Measurements from ENCODE around the gene EVA1A. TPM values are rescaled to one million over a fixed set of nuclear protein-coding genes. Genes with fewer than 3 reads are reported as not detected.
"Not testable (repeated sequence)": the region's sequence is repeated elsewhere in the genome, so short reads cannot be mapped to it uniquely, and the experiment has no call there.

EVA1A gene
- polyA plus RNA-seq, 3 donors: 12.2 to 17.6 (median 16.0) TPM

DNA sequence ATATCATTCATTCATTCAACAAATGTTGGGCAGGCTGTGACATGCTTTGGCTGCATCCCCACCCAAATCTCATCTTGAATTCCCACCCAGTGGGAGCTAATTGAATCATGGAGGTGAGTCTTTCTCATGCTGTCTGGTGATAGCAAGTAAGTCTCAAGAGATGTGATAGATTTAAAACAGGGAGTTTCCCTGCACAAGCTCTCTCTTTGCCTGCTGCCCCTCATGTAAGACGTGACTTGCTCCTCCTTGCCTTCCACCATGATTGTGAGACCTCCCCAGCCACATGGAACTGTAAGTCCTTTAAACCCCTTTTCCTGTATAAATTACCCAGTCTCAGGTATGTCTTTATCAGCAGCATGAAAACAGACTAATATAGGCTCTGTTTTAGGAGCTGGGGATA is 83.0 kb downstream of the EVA1A start:
- not testable (repeated sequence) for DNase-seq (ENCODE audit: extremely low read depth in 1 of 11, low read depth in 9 of 11, low spot score in 4 of 11)

- DNase-seq (ENCODE audit: extremely low read depth in 1 of 11, low read depth in 9 of 11, low spot score in 4 of 11): peak in 8 of 11 donors; percentile 35 to 57 (median 45)
These were observed 84.0 kb downstream of the EVA1A start for GRCh38 chr2:75476761-75477160.

DNA sequence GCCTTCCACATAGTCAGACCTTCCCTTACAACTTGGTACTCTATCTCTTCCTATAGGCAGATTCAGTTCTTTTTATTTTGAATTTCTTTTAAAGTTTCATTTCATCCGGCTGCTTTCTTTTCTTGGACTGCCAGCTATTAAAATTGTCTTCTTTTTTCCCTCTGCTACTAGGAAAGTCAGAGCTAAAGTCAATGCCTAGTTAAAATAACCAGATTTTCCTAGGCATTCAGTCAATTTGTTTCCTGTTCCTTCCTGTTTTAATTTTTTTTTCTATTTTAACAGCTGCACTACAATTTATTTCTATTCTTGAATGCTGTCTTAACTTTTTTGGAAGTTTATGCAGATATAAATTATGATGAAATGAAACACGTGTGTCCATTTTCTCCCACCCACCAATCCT is 84.8 kb downstream of the EVA1A start:
- peak in 4 of 11 donors; percentile 10 to 31 (median 24) for DNase-seq (ENCODE audit: extremely low read depth in 1 of 11, low read depth in 9 of 11, low spot score in 4 of 11)

DNA sequence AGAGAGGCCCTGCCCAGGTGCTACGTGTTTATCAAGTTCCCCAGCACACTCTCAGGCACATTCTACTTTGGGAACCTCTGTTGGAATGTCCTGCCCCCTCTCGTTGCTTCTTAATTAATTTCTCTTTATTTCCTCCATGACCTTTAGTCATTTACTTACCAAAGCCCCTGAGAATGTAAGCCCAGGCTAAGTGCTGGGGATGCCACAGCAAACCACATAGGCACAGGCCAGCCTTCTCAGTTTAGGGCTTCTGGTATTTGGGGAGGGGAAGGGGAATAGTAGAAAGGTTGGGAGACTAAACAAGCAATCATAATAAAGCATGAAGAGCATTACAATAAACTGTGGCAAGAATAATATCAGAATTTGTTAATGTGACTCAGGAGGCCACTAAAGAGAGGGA is 85.7 kb downstream of the EVA1A start:
- DNase-seq (ENCODE audit: extremely low read depth in 1 of 11, low read depth in 9 of 11, low spot score in 4 of 11): no peak

- DNase-seq (ENCODE audit: extremely low read depth in 1 of 11, low read depth in 9 of 11, low spot score in 4 of 11): no peak
These were observed 86.6 kb downstream of the EVA1A start for GRCh38 chr2:75474115-75474514.

- no peak for DNase-seq (ENCODE audit: extremely low read depth in 1 of 11, low read depth in 9 of 11, low spot score in 4 of 11)
These were observed 93.9 kb downstream of the EVA1A start for GRCh38 chr2:75466708-75467311.

DNA sequence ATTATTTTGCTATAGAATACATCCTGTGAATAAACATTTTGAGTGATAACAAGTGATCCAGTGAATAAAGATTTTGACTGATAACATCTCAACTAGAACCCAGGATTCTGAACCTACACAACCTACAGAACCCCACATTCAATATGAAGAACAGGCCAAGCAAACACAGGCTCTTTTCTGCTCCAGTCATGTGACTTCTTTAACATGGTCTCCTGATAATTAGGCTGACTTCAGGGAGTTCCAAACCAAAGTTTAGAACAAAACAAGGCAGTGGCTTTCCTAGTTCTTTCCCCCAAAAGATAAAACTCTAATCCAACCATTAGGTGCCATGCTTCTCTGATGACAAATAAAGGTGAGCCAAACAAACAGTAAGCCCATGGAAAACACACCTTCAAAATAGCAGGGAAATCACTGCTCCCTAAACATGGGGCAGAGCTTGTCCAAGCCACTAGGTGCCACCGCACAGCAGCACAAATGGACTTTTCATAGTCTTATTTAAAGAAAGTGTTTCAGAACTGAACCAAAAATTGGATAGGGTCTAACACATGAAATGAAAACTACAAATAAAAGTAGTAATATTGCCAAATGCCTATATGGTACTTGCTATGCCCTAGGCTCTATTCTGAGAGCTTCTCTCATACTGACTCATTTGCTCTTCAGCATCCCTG is 95.3 kb downstream of the EVA1A start:
- DNase-seq (ENCODE audit: extremely low read depth in 1 of 11, low read depth in 9 of 11, low spot score in 4 of 11): peak in 2 of 11 donors; percentile 26 to 28

GRCh38 chr2:75464348-75464946 is 96.3 kb downstream of the EVA1A start:
- no peak for DNase-seq (ENCODE audit: extremely low read depth in 1 of 11, low read depth in 9 of 11, low spot score in 4 of 11)

GRCh38 chr2:75462721-75463120 is 98.0 kb downstream of the EVA1A start:
- no peak for DNase-seq (ENCODE audit: extremely low read depth in 1 of 11, low read depth in 9 of 11, low spot score in 4 of 11)

DNA sequence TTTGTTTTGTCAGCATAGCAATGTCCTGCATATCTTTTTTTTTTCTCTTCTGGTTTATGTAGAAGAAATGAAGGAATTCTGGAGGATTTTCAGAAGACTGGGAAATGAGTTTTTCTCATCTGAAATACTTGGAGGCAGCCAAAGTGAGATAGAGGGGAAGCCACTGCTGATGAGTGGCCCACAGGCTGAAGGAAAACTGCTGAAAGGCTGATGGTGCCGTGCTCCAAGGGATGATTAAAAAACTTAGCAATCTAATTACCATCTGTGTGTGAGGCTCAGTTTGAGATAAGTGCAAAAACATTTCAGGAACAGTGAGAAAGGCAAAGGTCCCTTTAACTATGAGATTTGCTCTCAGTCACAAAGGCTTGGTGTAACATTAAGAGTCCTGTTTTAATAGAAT is 98.5 kb downstream of the EVA1A start:
- DNase-seq (ENCODE audit: extremely low read depth in 1 of 11, low read depth in 9 of 11, low spot score in 4 of 11): no peak

GRCh38 chr2:75460630-75461029 is 100.1 kb downstream of the EVA1A start:
- DNase-seq (ENCODE audit: extremely low read depth in 1 of 11, low read depth in 9 of 11, low spot score in 4 of 11): no peak

GRCh38 chr2:75459565-75460310 is 101.0 kb downstream of the EVA1A start:
- DNase-seq (ENCODE audit: extremely low read depth in 1 of 11, low read depth in 9 of 11, low spot score in 4 of 11): no peak

- no peak for DNase-seq (ENCODE audit: extremely low read depth in 1 of 11, low read depth in 9 of 11, low spot score in 4 of 11)
These were observed 102.5 kb downstream of the EVA1A start for GRCh38 chr2:75458201-75458600.

DNA sequence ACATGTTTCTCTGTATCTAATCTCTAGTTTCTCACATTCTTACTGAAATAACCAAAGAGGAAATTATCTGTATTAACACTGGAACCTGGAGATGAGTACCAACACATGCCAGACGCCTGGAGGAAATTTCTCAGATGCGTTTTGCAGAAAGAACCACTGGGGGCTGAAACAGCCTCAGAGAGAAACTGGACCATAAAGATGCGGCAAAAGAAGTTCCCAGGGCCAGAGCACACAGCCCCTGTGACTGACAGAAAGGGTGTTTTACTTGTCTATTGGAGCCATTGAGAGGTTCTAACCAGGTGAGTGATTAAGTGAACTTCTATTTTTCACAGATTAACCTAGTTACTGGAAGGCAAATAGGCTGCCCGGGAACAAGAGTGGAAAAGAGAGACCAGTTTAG is 103.9 kb downstream of the EVA1A start:
- DNase-seq (ENCODE audit: extremely low read depth in 1 of 11, low read depth in 9 of 11, low spot score in 4 of 11): no peak

GRCh38 chr2:75456111-75456510 is 104.6 kb downstream of the EVA1A start:
- DNase-seq (ENCODE audit: extremely low read depth in 1 of 11, low read depth in 9 of 11, low spot score in 4 of 11): no peak

- no peak for DNase-seq (ENCODE audit: extremely low read depth in 1 of 11, low read depth in 9 of 11, low spot score in 4 of 11)
These were observed 106.5 kb downstream of the EVA1A start for GRCh38 chr2:75454241-75454620.

- DNase-seq (ENCODE audit: extremely low read depth in 1 of 11, low read depth in 9 of 11, low spot score in 4 of 11): no peak
These were observed 107.1 kb downstream of the EVA1A start for GRCh38 chr2:75453384-75454240.

DNA sequence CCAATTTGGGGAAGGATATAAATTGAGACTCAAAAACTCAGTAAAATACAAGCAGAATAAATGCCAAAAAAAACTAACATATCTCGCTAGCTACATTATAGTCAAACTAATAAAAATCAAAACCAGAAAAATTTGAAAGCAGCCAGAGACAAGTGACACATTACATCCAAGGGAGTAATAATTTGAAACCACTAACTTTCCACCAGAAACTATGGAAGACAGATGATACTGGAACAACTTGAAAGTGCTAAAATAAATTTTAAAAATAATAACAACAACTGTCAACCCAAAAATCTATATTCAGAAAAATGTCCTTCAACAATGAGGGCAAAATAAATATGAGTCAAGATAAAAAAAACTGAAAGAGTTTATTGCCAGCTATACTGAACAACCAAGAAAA is 110.7 kb downstream of the EVA1A start:
- no peak for DNase-seq (ENCODE audit: extremely low read depth in 1 of 11, low read depth in 9 of 11, low spot score in 4 of 11)

DNA sequence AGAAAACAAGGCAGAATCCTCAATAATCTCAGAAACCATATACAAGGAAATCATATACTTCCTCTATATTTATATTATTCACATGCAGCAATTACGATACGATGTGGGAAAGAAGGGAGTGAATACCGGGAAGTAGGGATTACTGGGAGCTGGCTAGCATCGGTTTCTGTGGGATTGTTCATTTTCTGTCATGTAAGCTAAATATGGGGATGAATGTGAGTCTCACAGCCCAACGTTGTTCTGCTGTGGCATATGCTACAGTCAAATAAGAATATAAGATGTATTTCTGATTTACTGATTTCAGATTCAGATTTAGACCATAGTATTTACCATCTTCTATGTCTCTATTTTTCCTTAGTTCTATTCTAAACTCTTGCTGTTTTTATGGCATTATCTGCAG is 113.6 kb downstream of the EVA1A start:
- DNase-seq (ENCODE audit: extremely low read depth in 1 of 11, low read depth in 9 of 11, low spot score in 4 of 11): no peak

All from renal cortex interstitium (tissue), 11 donors.